Adrenal gland (tissue), 12 donors: ENCODE results near the gene LACTBL1. TPM values are rescaled to one million over a fixed set of nuclear protein-coding genes. Genes with fewer than 3 reads are reported as not detected.

Source experiments
- DNase-seq, 7 donors: peaks; one replicate each; pipeline ENCODE4 v3.0.0-alpha.2; 2019 to 2020
- H3K27ac ChIP-seq, 5 donors: fragments of 200-600 bp; sonication (generic) in 4 of 5; 1 replicate in 3 of 5; 2 replicates in 2 of 5; pipeline versions ENCODE4 v1.5.1 to v1.8.0; 2016 to 2020; ENCODE audit warnings: mild to moderate bottlenecking in 1 of 5
- H3K27me3 ChIP-seq: fragments of 200-600 bp; 2 replicates; pipeline ENCODE4 v1.8.0; 2021
- H3K36me3 ChIP-seq, 2 donors: fragments of 200-600 bp; replicated peaks in 1 of 2; 1 replicate in 1 of 2; 2 replicates in 1 of 2; pipeline versions ENCODE4 v1.5.1 to v1.8.0; 2018 to 2022
- H3K4me1 ChIP-seq, 2 donors: fragments of 200-600 bp; replicated peaks in 1 of 2; 1 replicate in 1 of 2; 2 replicates in 1 of 2; pipeline versions ENCODE4 v1.5.1 to v1.8.0; 2018 to 2021
- H3K4me3 ChIP-seq, 4 donors: fragments of 200-600 bp; sonication (generic) in 3 of 4; one replicate each; pipeline ENCODE4 v1.5.1; 2016 to 2018
- H3K9me3 ChIP-seq, 3 donors: fragments of 200-600 bp; sonication (generic) in 1 of 3; replicated peaks in 1 of 3; 1 replicate in 2 of 3; 2 replicates in 1 of 3; pipeline versions ENCODE4 v1.5.1 to v1.8.0; 2016 to 2021
- CTCF ChIP-seq, 6 experiments: fragments of 450-650 bp in 4 of 6; fragments of 200-600 bp in 2 of 6; sonication (generic) in 1 of 6; IDR thresholded peaks; 1 replicate in 5 of 6; 2 replicates in 1 of 6; pipeline versions ENCODE4 v1.5.1 to v1.8.0; 2016 to 2021; ENCODE audit warnings: antibody characterized with exemption in 6 of 6, mild to moderate bottlenecking in 2 of 6, moderate library complexity in 1 of 6
- POLR2A ChIP-seq, 2 donors: fragments of 450-650 bp; IDR thresholded peaks; one replicate each; pipeline ENCODE4 v1.6.1; 2017; ENCODE audit warnings: antibody characterized with exemption in 2 of 2, mild to moderate bottlenecking in 2 of 2, moderate library complexity in 1 of 2
- WGBS, 4 donors: extraction: QIAGEN DNeasy Blood & Tissue Kit in 2 of 4; methylation state at CpG; one replicate each; pipeline versions ENCODE4 v1.1.5 to v1.1.7; 2013 to 2017; 5-methylcytosine and 5-hydroxymethylcytosine counted together
- intact Hi-C, 2 donors: fragments of 100-400 bp; cut with DNase I; formaldehyde crosslinking; loops; one replicate each; pipeline versions ENCODE4 v1.14.1 to v1.15.0; 2022 to 2023
- polyA plus RNA-seq, 3 donors: library from polyadenylated mRNA; stranded (reverse); fragments of 200-250 nt in 2 of 3; fragments of 350-450 nt in 1 of 3; fragmentation: Illumina TruSeq in 1 of 3; extraction: RNeasy Lipid Tissue Mini Kit (QIAGEN cat#74804) in 1 of 3; gene quantifications; one replicate each; pipeline ENCODE4 v1.2.3, GENCODE V29; 2013 to 2014
- total RNA-seq, 9 donors: library from RNA; depleted of rRNA in 4 of 9; stranded (reverse); fragments of >200 nt in 4 of 9; fragments of 120-200 nt in 1 of 9; fragmentation: NEBNext Ultra II Directional in 1 of 9; extraction: Animal tissue kit (Norgen Biotek cat#: 25700) in 1 of 9; gene quantifications; one replicate each; pipeline versions ENCODE4 v1.1.0 to v1.2.4, GENCODE V29; 2013 to 2023
- donor health status: healthy with polysubstance abuse.
- donor health status: Bipolar disorder and iron deficiency.
- donor health status: DM: yes; HTN: yes; CAD: no.
- donor health status: DM: no; HTN: no; CAD: no.
- donor health status: DM: no; HTN: no; CAD: no.
- donor health status: DM: yes; HTN: yes; CAD: no.

LACTBL1 gene
- total and polyA plus RNA-seq, 12 donors: not detected

- no peak overlapping the region for H3K4me3 ChIP-seq
- H3K27ac ChIP-seq: no peak overlapping the region
- H3K4me1 ChIP-seq: no peaks in the 10 kb centered on the region
- H3K9me3 ChIP-seq: peaks cover 0 to 6% (median 0%) of the 10 kb centered on the region in 3 donors
- intact Hi-C loops: no loop called here
- WGBS, 4 donors: 79 to 85% (median 84%) methylated on average over 5 of the region's 5 CpGs
- DNase-seq: no peak
- TF ChIP-seq CTCF (IDR thresholded peaks at IDR 0.05) (no peak), POLR2A (IDR thresholded peaks at IDR 0.05) (no peak)
- H3K36me3 ChIP-seq: no peaks in the 10 kb centered on the region
- H3K27me3 ChIP-seq: no peaks in the 10 kb centered on the region
Measured at GRCh38 chr1:22966309-22966708, 6.4 kb downstream of the LACTBL1 start.

- intact Hi-C loops: no loop called here
- no peak overlapping the region for H3K27ac ChIP-seq
- TF ChIP-seq POLR2A (IDR thresholded peaks at IDR 0.05) (no peak), CTCF (IDR thresholded peaks at IDR 0.05) (no peak)
- H3K4me3 ChIP-seq: no peak overlapping the region
- H3K27me3 ChIP-seq: no peaks in the 10 kb centered on the region
- H3K4me1 ChIP-seq: no peaks in the 10 kb centered on the region
- H3K9me3 ChIP-seq: peaks cover 0 to 6% (median 0%) of the 10 kb centered on the region in 3 donors
- H3K36me3 ChIP-seq: no peaks in the 10 kb centered on the region
- DNase-seq: peak in 1 of 7 donors; percentile 31
- WGBS, 4 donors: 67 to 79% (median 74%) methylated on average over 8 to 10 of the region's 10 CpGs
Measured at GRCh38 chr1:22963044-22963677, 9.5 kb downstream of the LACTBL1 start.

- Histone ChIP-seq H3K4me1 (no peaks in the 10 kb centered on the region), H3K4me3 (no peak overlapping the region), H3K9me3 (peaks cover 0 to 6% (median 0%) of the 10 kb centered on the region in 3 donors), H3K36me3 (no peaks in the 10 kb centered on the region), H3K27me3 (no peaks in the 10 kb centered on the region), H3K27ac (no peak overlapping the region)
- DNase-seq: peak in 1 of 7 donors; percentile 11
- intact Hi-C loops: no loop called here
- WGBS, 4 donors: 52 to 77% (median 63%) methylated on average over 3 of the region's 3 CpGs
- TF ChIP-seq POLR2A (IDR thresholded peaks at IDR 0.05): no peak
- TF ChIP-seq CTCF (IDR thresholded peaks at IDR 0.05): no peak
Measured at GRCh38 chr1:22962558-22962957, 10.1 kb downstream of the LACTBL1 start.

- Histone ChIP-seq H3K9me3 (no peaks in the 10 kb centered on the region), H3K4me1 (no peaks in the 10 kb centered on the region), H3K4me3 (no peak overlapping the region), H3K27ac (no peak overlapping the region), H3K36me3 (no peaks in the 10 kb centered on the region), H3K27me3 (no peaks in the 10 kb centered on the region)
- intact Hi-C loops: no loop called here
- TF ChIP-seq POLR2A (IDR thresholded peaks at IDR 0.05): no peak
- no peak for TF ChIP-seq CTCF (IDR thresholded peaks at IDR 0.05)
- 71 to 74% (median 73%) methylated on average over 5 to 7 of the region's 7 CpGs for WGBS, 4 donors
- peak in 1 of 7 donors; percentile 23 for DNase-seq
Measured at GRCh38 chr1:22959545-22960360, 12.9 kb downstream of the LACTBL1 start.
